ENCODE measurements around the gene SNAPC4. TPM values are rescaled to one million over a fixed set of nuclear protein-coding genes. Genes with fewer than 3 reads are reported as not detected.

Gene SNAPC4
- total RNA-seq, 3 donors from 2014 or later, result 7.4 to 7.6 (median 7.6) TPM

DNA sequence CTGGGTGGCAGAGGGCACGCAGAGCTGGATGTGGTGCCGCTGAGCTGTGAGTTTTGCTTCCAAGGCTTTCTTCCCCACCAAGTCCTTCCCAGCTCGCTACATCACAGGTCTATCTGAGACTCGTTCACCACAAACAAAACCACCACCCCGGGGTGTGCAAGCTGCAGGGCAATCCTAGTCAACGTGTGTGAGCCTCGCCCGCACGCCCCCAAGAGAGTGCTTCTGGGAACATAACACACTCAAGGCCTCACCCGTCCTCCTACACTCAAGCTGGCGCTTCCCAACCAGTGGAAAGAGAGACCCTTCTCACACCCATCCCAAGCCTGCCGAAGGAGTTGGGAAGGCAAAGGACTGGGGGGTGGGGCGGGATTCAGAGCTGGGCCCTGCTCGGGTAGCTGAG, 10.6 kb downstream of the SNAPC4 start:
- Histone ChIP-seq H3K9me3 (no peaks in the 10 kb centered on the region), H3K4me1 (ENCODE audit: low read depth) (no peaks in the 10 kb centered on the region), H3K4me3 (no peak overlapping the region), H3K36me3 (ENCODE audit: low read depth) (no peaks in the 10 kb centered on the region)
- ATAC-seq (no peak), DNase-seq (no peak)
- TF ChIP-seq, protein P1, sequence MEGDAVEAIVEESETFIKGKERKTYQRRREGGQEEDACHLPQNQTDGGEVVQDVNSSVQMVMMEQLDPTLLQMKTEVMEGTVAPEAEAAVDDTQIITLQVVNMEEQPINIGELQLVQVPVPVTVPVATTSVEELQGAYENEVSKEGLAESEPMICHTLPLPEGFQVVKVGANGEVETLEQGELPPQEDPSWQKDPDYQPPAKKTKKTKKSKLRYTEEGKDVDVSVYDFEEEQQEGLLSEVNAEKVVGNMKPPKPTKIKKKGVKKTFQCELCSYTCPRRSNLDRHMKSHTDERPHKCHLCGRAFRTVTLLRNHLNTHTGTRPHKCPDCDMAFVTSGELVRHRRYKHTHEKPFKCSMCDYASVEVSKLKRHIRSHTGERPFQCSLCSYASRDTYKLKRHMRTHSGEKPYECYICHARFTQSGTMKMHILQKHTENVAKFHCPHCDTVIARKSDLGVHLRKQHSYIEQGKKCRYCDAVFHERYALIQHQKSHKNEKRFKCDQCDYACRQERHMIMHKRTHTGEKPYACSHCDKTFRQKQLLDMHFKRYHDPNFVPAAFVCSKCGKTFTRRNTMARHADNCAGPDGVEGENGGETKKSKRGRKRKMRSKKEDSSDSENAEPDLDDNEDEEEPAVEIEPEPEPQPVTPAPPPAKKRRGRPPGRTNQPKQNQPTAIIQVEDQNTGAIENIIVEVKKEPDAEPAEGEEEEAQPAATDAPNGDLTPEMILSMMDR (IDR thresholded peaks at IDR 0.05), result no peak
- intact Hi-C loops (cut with DNase I, micrococcal nuclease), result no loop called here

DNA sequence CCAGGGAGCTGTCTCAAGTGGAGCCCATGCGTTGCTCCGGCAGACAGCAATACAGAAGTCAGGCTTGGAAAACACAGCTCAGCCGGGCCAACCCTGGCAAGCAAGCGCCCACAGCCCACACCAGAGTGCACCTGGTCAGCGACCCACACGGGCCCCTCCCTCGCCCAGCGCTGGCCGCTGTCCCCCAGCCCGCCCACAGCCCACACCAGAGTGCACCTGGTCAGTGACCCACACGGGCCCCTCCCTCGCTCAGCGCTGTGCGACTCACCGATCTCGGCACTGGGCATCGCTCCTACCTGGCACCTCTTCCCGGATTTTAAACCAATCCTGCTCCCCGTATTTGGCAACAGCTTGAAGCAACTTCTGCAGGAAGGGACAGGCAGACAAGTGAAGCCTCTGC, 12.8 kb downstream of the SNAPC4 start:
- ATAC-seq (no peak), DNase-seq (no peak)
- TF ChIP-seq, protein P1 (IDR thresholded peaks at IDR 0.05), result no peak
- Histone ChIP-seq H3K4me3 (no peak overlapping the region), H3K4me1 (ENCODE audit: low read depth) (no peaks in the 10 kb centered on the region), H3K36me3 (ENCODE audit: low read depth) (peaks cover 6% of the 10 kb centered on the region), H3K9me3 (no peaks in the 10 kb centered on the region)
- intact Hi-C loops (cut with DNase I, micrococcal nuclease), result no loop called here

DNA sequence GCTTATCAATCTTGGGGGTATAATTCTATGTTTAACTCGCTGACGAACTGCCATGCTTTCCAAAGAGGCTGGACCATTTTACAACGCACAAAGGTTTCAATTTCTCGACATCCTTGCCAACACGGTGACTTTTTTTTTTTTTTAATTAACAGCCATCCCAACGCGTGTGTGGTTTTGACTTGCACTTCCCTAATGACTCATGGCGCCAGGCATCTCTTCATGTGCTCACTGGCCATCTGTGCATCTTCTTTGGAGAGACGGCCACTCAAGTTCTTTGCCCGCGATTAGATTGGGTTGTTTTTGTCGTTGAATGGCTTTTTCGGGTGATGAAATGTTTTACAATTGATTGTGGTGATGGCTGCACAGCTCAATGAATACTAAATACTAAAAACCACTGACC, 14.0 kb downstream of the SNAPC4 start:
- H3K4me3 ChIP-seq, result no peak overlapping the region
- DNase-seq (no peak), ATAC-seq (no peak)
- no peaks in the 10 kb centered on the region for H3K4me1 ChIP-seq (ENCODE audit: low read depth)
- peaks cover 6% of the 10 kb centered on the region for H3K36me3 ChIP-seq (ENCODE audit: low read depth)
- intact Hi-C loops (cut with DNase I, micrococcal nuclease), result no loop called here
- TF ChIP-seq, protein P1 (IDR thresholded peaks at IDR 0.05), result no peak
- H3K9me3 ChIP-seq, result no peaks in the 10 kb centered on the region

- TF ChIP-seq, protein P1 (IDR thresholded peaks at IDR 0.05), result no peak
These were observed 15.0 kb downstream of the SNAPC4 start for GRCh38 chr9:136385015-136385414.

GRCh38 chr9:136383436-136383835, 16.5 kb downstream of the SNAPC4 start:
- ATAC-seq (no peak), DNase-seq (no peak)
- no peaks in the 10 kb centered on the region for H3K4me1 ChIP-seq (ENCODE audit: low read depth)
- H3K36me3 ChIP-seq (ENCODE audit: low read depth), result peaks cover 6% of the 10 kb centered on the region
- intact Hi-C loops (cut with DNase I, micrococcal nuclease), result no loop called here
- no peaks in the 10 kb centered on the region for H3K9me3 ChIP-seq
- TF ChIP-seq, protein P1 (IDR thresholded peaks at IDR 0.05), result no peak
- no peak overlapping the region for H3K4me3 ChIP-seq

More at GRCh38 chr9:136385015-136385414, 15.0 kb downstream of the SNAPC4 start:
- ATAC-seq (no peak), DNase-seq (no peak)
- H3K36me3 ChIP-seq (ENCODE audit: low read depth), result peaks cover 6% of the 10 kb centered on the region
- H3K4me1 ChIP-seq (ENCODE audit: low read depth), result no peaks in the 10 kb centered on the region
- intact Hi-C loops (cut with DNase I, micrococcal nuclease), result no loop called here
- H3K9me3 ChIP-seq, result no peaks in the 10 kb centered on the region
- H3K4me3 ChIP-seq, result no peak overlapping the region

DNA sequence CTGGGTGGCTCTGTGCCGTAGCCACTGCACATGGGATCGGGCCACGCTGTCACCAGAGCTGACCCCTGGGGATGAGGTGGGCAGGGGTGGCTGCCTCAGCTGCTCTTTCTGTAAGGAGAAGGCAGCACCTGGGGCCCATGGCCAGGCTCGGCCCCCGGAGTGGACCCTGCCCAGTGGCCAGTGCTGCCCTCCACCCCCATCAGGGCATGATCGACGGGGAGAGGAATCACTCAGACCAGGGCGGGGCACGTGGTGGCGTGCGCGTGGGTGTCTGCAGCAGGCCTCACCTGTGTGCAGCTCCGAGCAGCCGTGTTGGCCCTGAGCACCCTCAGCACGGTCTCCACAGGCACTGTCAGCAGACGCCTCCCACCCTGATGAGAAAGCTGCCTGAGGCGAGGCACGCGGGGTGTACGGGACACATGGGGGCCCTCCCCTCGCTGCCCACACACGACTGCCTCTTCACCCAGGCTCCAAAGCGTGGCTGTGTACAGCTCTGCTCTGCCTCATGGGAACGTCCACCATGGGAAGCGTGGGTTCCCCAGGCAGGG, 17.9 kb downstream of the SNAPC4 start:
- TF ChIP-seq, protein P1 (IDR thresholded peaks at IDR 0.05), result no peak
- Histone ChIP-seq H3K36me3 (ENCODE audit: low read depth) (peaks cover 6% of the 10 kb centered on the region), H3K4me1 (ENCODE audit: low read depth) (no peaks in the 10 kb centered on the region), H3K9me3 (no peaks in the 10 kb centered on the region), H3K4me3 (no peak overlapping the region)
- intact Hi-C loops (cut with DNase I, micrococcal nuclease), result no loop called here
- no peak for ATAC-seq
- no peak for DNase-seq
